H1 (cell line): ENCODE data around the gene BBIP1. TPM values are rescaled to one million over a fixed set of nuclear protein-coding genes. Genes with fewer than 3 reads are reported as not detected.

ENCODE experiments used
- CTCF ChIA-PET: fragments of 300-600 bp; sonication (Branson Sonifier 250); formaldehyde crosslinking; loops from one replicate; lab custom pipeline; 2021; ENCODE audit not compliant: partially characterized antibody; lab: Charles Lee
- POLR2A ChIA-PET: fragments of 300-600 bp; sonication (Branson Sonifier 250); formaldehyde crosslinking; loops from one replicate; lab custom pipeline; 2021; ENCODE audit warnings: inconsistent platforms; ENCODE audit not compliant: partially characterized antibody; lab: Charles Lee
- DNase-seq, 2 experiments: peaks; one replicate each; pipeline versions ENCODE4 v3.0.0 to v3.0.0-alpha.2; 2010 to 2022; ENCODE audit warnings: low spot score in 2 of 2, low read depth in 1 of 2, mixed read lengths in 1 of 2
- FAIRE-seq: peaks from 2 replicates; lab custom pipeline; 2011; peaks lifted over from hg19 to GRCh38; lab: Jason Lieb, UNC
- H2AFZ ChIP-seq: 2 replicates; pipeline ENCODE4 v1.8.1; 2012; ENCODE audit warnings: low read length, inconsistent platforms
- H2AK5ac ChIP-seq: 2 replicates; pipeline ENCODE4 v1.6.1; 2013; ENCODE audit warnings: low read depth, low read length
- H2BK120ac ChIP-seq: replicated peaks from 2 replicates; pipeline ENCODE3; 2013; ENCODE audit warnings: low read depth, low read length, inconsistent platforms
- H2BK12ac ChIP-seq: 2 replicates; pipeline ENCODE4 v1.6.1; 2013; ENCODE audit warnings: low read depth, low read length
- H2BK15ac ChIP-seq: 2 replicates; pipeline ENCODE4 v1.6.1; 2013; ENCODE audit warnings: low read length
- H2BK20ac ChIP-seq: 2 replicates; pipeline ENCODE4 v1.6.1; 2013; ENCODE audit warnings: low read length
- H2BK5ac ChIP-seq: 2 replicates; pipeline ENCODE4 v1.6.1; 2013; ENCODE audit warnings: low read depth, low read length
- H3K14ac ChIP-seq: 2 replicates; pipeline ENCODE4 v1.6.1; 2013; ENCODE audit warnings: inconsistent platforms; ENCODE audit not compliant: insufficient read length
- H3K18ac ChIP-seq: 2 replicates; pipeline ENCODE4 v1.6.1; 2013; ENCODE audit warnings: low read length; ENCODE audit errors: extremely low read depth
- H3K23ac ChIP-seq: 2 replicates; pipeline ENCODE4 v1.6.1; 2013; ENCODE audit warnings: inconsistent platforms; ENCODE audit not compliant: insufficient read length
- H3K23me2 ChIP-seq: 2 replicates; pipeline ENCODE4 v1.6.1; 2013; ENCODE audit warnings: low read depth, low read length
- H3K27ac ChIP-seq: 2 replicates; pipeline ENCODE4 v1.6.1; 2011; ENCODE audit warnings: low read depth, low read length, inconsistent platforms
- H3K27me3 ChIP-seq, 4 experiments: replicated peaks in 1 of 4; 1 replicate in 1 of 4; 2 replicates in 3 of 4; pipeline versions ENCODE4 v1.6.1 to v1.8.1; 2011 to 2013; ENCODE audit warnings: low read length in 3 of 4, mild to moderate bottlenecking in 3 of 4, inconsistent platforms in 2 of 4, mixed read lengths in 2 of 4, moderate library complexity in 1 of 4; ENCODE audit not compliant: control insufficient read depth in 3 of 4, insufficient read depth in 3 of 4; ENCODE audit errors: extremely low read depth in 1 of 4
- H3K36me3 ChIP-seq, 4 experiments: 2 replicates each; pipeline versions ENCODE4 v1.6.1 to v1.8.1; 2011 to 2013; ENCODE audit warnings: mild to moderate bottlenecking in 4 of 4, low read length in 3 of 4, moderate library complexity in 2 of 4, control low read depth in 1 of 4, inconsistent platforms in 1 of 4; ENCODE audit not compliant: insufficient read depth in 4 of 4, control insufficient read depth in 2 of 4
- H3K4ac ChIP-seq: replicated peaks from 2 replicates; pipeline ENCODE3; 2013; ENCODE audit warnings: low read length, low read depth, mixed read lengths, inconsistent platforms; ENCODE audit not compliant: insufficient read length
- H3K4me1 ChIP-seq, 4 experiments: replicated peaks in 1 of 4; 1 replicate in 1 of 4; 2 replicates in 3 of 4; pipeline versions ENCODE4 v1.6.1 to v1.8.1; 2011 to 2013; ENCODE audit warnings: low read length in 3 of 4, inconsistent platforms in 2 of 4, mixed read lengths in 1 of 4; ENCODE audit not compliant: insufficient read depth in 4 of 4, control insufficient read depth in 3 of 4
- H3K4me2 ChIP-seq, 2 experiments: 2 replicates each; pipeline versions ENCODE4 v1.6.1 to v1.8.1; 2011 to 2013; ENCODE audit warnings: low read depth in 2 of 2, low read length in 2 of 2, control low read depth in 1 of 2, inconsistent platforms in 1 of 2, mild to moderate bottlenecking in 1 of 2; ENCODE audit not compliant: insufficient read depth in 1 of 2
- H3K4me3 ChIP-seq, 4 experiments: fragments of 200-600, 300-600 bp in 1 of 4; sonication (generic), shearing (Covaris generic), sonication (Bioruptor Twin) in 1 of 4; 2 replicates each; pipeline versions ENCODE4 v1.5.1 to v1.8.1; 2011 to 2016; ENCODE audit warnings: low read length in 4 of 4, low read depth in 3 of 4, control low read depth in 2 of 4, inconsistent platforms in 2 of 4, mild to moderate bottlenecking in 2 of 4, mixed read lengths in 1 of 4, moderate library complexity in 1 of 4; ENCODE audit not compliant: insufficient read depth in 2 of 4; ENCODE audit errors: extremely low read depth in 1 of 4
- H3K56ac ChIP-seq: replicated peaks from 2 replicates; pipeline ENCODE3; 2013; ENCODE audit warnings: low read depth, mild to moderate bottlenecking, mixed read lengths, low read length, inconsistent platforms; ENCODE audit not compliant: insufficient read length
- H3K79me1 ChIP-seq: 2 replicates; pipeline ENCODE4 v1.6.1; 2013; ENCODE audit warnings: low read depth, low read length, control low read depth
- H3K79me2 ChIP-seq, 2 experiments: 2 replicates each; pipeline versions ENCODE4 v1.6.1 to v1.8.1; 2012 to 2013; ENCODE audit warnings: low read length in 2 of 2, mild to moderate bottlenecking in 2 of 2, inconsistent platforms in 1 of 2; ENCODE audit not compliant: insufficient read depth in 2 of 2, control insufficient read depth in 1 of 2
- H3K9ac ChIP-seq, 4 experiments: replicated peaks in 1 of 4; 1 replicate in 1 of 4; 2 replicates in 3 of 4; pipeline versions ENCODE4 v1.6.1 to v1.8.1; 2011 to 2013; ENCODE audit warnings: low read depth in 3 of 4, low read length in 3 of 4, control low read depth in 2 of 4, mild to moderate bottlenecking in 2 of 4, moderate library complexity in 2 of 4, inconsistent platforms in 1 of 4; ENCODE audit errors: extremely low read depth in 1 of 4
- H3K9me3 ChIP-seq, 2 experiments: 2 replicates each; pipeline versions ENCODE4 v1.6.1 to v1.8.1; 2012 to 2013; ENCODE audit warnings: mild to moderate bottlenecking in 2 of 2, moderate library complexity in 2 of 2, control low read depth in 1 of 2, inconsistent platforms in 1 of 2, low read depth in 1 of 2, low read length in 1 of 2, mixed read lengths in 1 of 2; ENCODE audit not compliant: insufficient read depth in 2 of 2
- H4K20me1 ChIP-seq, 2 experiments: replicated peaks in 1 of 2; 2 replicates each; pipeline versions ENCODE3 to v1.8.1; 2011 to 2013; ENCODE audit warnings: inconsistent platforms in 2 of 2, low read length in 2 of 2, mild to moderate bottlenecking in 1 of 2; ENCODE audit not compliant: insufficient read depth in 2 of 2, control insufficient read depth in 1 of 2
- H4K5ac ChIP-seq: 2 replicates; pipeline ENCODE4 v1.6.1; 2013; ENCODE audit warnings: low read length, low read depth, mixed read lengths, inconsistent platforms; ENCODE audit not compliant: insufficient read length
- H4K8ac ChIP-seq: 2 replicates; pipeline ENCODE4 v1.8.0; 2013; ENCODE audit warnings: mild to moderate bottlenecking, moderate library complexity, low read length, inconsistent platforms; ENCODE audit not compliant: insufficient read depth; ENCODE audit errors: extremely low read depth
- H4K91ac ChIP-seq: replicated peaks from 2 replicates; pipeline ENCODE3; 2013; ENCODE audit warnings: low read length, mixed read lengths, inconsistent platforms; ENCODE audit not compliant: insufficient read length
- BACH1 ChIP-seq: IDR thresholded peaks from 2 replicates; pipeline ENCODE4 v1.6.1; 2012; ENCODE audit warnings: low read length, improper control_type of control experiment
- EGR1 ChIP-seq: IDR thresholded peaks from 2 replicates; pipeline ENCODE4 v1.6.1; 2011; ENCODE audit warnings: low read depth, low read length, borderline replicate concordance
- KDM5A ChIP-seq: fragments of 200-600 bp; IDR thresholded peaks from 2 replicates; pipeline ENCODE4 v1.7.1; 2012; ENCODE audit warnings: mild to moderate bottlenecking, low read length, inconsistent platforms, mixed read lengths
- MAFK ChIP-seq: IDR thresholded peaks from 2 replicates; pipeline ENCODE4 v1.6.1; 2012; ENCODE audit warnings: low read depth, mild to moderate bottlenecking, improper control_type of control experiment, low read length
- NRF1 ChIP-seq: IDR thresholded peaks from 2 replicates; pipeline ENCODE4 v1.6.1; 2011; ENCODE audit warnings: mild to moderate bottlenecking, low read depth, low read length, improper control_type of control experiment
- POLR2A ChIP-seq, 2 experiments: IDR thresholded peaks; 1 replicate in 1 of 2; 2 replicates in 1 of 2; pipeline ENCODE4 v1.6.1; 2011; ENCODE audit warnings: low read depth in 2 of 2, low read length in 2 of 2, mild to moderate bottlenecking in 2 of 2; ENCODE audit errors: control extremely low read depth in 1 of 2
- POLR2AphosphoS5 ChIP-seq: IDR thresholded peaks from 2 replicates; pipeline ENCODE4 v1.6.1; 2011; ENCODE audit warnings: low read depth, low read length
- SIRT6 ChIP-seq: IDR thresholded peaks from one replicate; pipeline ENCODE4 v1.7.1; 2012; ENCODE audit warnings: low read length, inconsistent platforms
- TAF1 ChIP-seq: IDR thresholded peaks from 2 replicates; pipeline ENCODE4 v1.6.1; 2011; ENCODE audit warnings: mild to moderate bottlenecking, low read depth, low read length
- TBP ChIP-seq: IDR thresholded peaks from 2 replicates; pipeline ENCODE4 v1.6.1; 2011; ENCODE audit warnings: low read depth, low read length, improper control_type of control experiment
- USF2 ChIP-seq: IDR thresholded peaks from 2 replicates; pipeline ENCODE4 v1.6.1; 2011; ENCODE audit warnings: low read length, improper control_type of control experiment
- WGBS, 2 experiments: shearing (Covaris generic) in 1 of 2; methylation state at CpG; one replicate each; pipeline versions ENCODE4 v1.1.6 to v1.1.7; 2013 to 2015; ENCODE audit warnings: low lambda C conversion rate in 2 of 2, mixed read lengths in 2 of 2, inconsistent platforms in 1 of 2, low coverage in 1 of 2, missing lambda C conversion rate in 1 of 2; ENCODE audit not compliant: insufficient replicate concordance in 2 of 2, insufficient coverage in 1 of 2, insufficient read length in 1 of 2; ENCODE audit errors: extremely low coverage in 1 of 2, missing lambda C conversion rate in 1 of 2; 5-methylcytosine and 5-hydroxymethylcytosine counted together
- polyA plus RNA-seq, 7 experiments: library from polyadenylated mRNA; depleted of rRNA in 3 of 7; stranded (reverse) in 5 of 7; unstranded in 2 of 7; fragments of >200 nt in 5 of 7; fragments of 200-250 nt in 2 of 7; gene quantifications; 1 replicate in 5 of 7; 2 replicates in 1 of 7; 4 replicates in 1 of 7; pipeline versions ENCODE4 v1.2.1 to v1.2.3, GENCODE V29; 2011 to 2013; ENCODE audit warnings: missing spikeins in 2 of 7, mixed read lengths in 2 of 7
- total RNA-seq: library from RNA; stranded (reverse); fragmentation: NEBNext Ultra II Directional; extraction: Animal tissue kit (Norgen Biotek cat#: 25700); gene quantifications from 2 replicates; pipeline ENCODE4 v1.2.1, GENCODE V29; 2021

Gene BBIP1
- total and polyA plus RNA-seq, 2 of the 8 experiments (the other 6 are each of a cell fraction or from before 2014, with no cell fraction given): 8.8 to 19.6 TPM

- no peak for DNase-seq
- FAIRE-seq: no peak
- 42 to 100% methylated on average over 1 to 16 of the region's 16 CpGs for WGBS, 2 experiments
- Histone ChIP-seq H3K9ac (peak overlapping the region; percentile 62 to 88 (median 70)), H3K79me2 (peaks cover 0 to 11% of the 10 kb centered on the region in 2 experiments; a peak in 2 of 4 replicates), H3K23ac (no peak overlapping the region), H4K20me1 (no peaks in the 10 kb centered on the region), H2BK15ac (no peak overlapping the region), H3K4me2 (peak overlapping the region; percentile 81 to 83), H3K4me3 (peak overlapping the region; percentile 50 to 74 (median 64)), H4K91ac (no peak overlapping the region), H3K36me3 (peaks cover 0 to 6% (median 0%) of the 10 kb centered on the region in 4 experiments; a peak in 2 of 8 replicates), H4K8ac (no peak overlapping the region), H2BK5ac (no peak overlapping the region), H3K14ac (no peak overlapping the region), H2AFZ (0 out of 2 replicates have a peak overlapping the region, but pooled peaks have one; percentile 43), H2BK12ac (no peak overlapping the region), H4K5ac (peak overlapping the region; percentile 28), H2AK5ac (no peak overlapping the region), H3K18ac (no peak overlapping the region; the same call in 1 of the 2 replicates), H2BK20ac (no peak overlapping the region), H2BK120ac (no peak overlapping the region), H3K4me1 (peaks cover 4 to 9% (median 8%) of the 10 kb centered on the region in 4 experiments), H3K56ac (no peak overlapping the region), H3K23me2 (peaks cover 2% of the 10 kb centered on the region; the same call in 1 of the 2 replicates), H3K27me3 (no peaks in the 10 kb centered on the region), H3K27ac (0 out of 2 replicates have a peak overlapping the region, but pooled peaks have one; percentile 77), H3K4ac (no peak overlapping the region), H3K9me3 (no peaks in the 10 kb centered on the region), H3K79me1 (no peaks in the 10 kb centered on the region; the same call in 1 of the 2 replicates)
- ChIA-PET POLR2A (interaction anchor here (0.8 to 1.5 kb wide), 6 partner anchors 12 to 569 kb away, joined by 3 to 5 read pairs (median 4); partner anchors contain the start of genes BBIP1, SHOC2 and SMNDC1), CTCF (interaction anchor here (0.6 to 1.3 kb wide), 4 partner anchors 16 to 273 kb away, joined by 3 read pairs; no protein-coding TSS in a partner anchor)
- TF ChIP-seq BACH1 (no peak), MAFK (no peak), POLR2AphosphoS5 (no peak), TBP (no peak), POLR2A (IDR thresholded peaks at IDR 0.05; ENCODE audit: control extremely low read depth in 1 of 2, low read depth in 2 of 2, low read length in 2 of 2) (no peak), NRF1 (no peak), TAF1 (no peak), EGR1 (no peak), SIRT6 (no peak), KDM5A (no peak), USF2 (no peak)
Measured at GRCh38 chr10:110872984-110873923, 45.7 kb downstream of the BBIP1 start.
